Cerebellar nuclear complex (tissue), 1 donor: Measurements from ENCODE around the gene KCNJ16.

Experiments
- DNase-seq, 2 experiments: peaks; one replicate each; lab custom pipeline; 2025; lab: John Stamatoyannopoulos, UW

Gene KCNJ16

DNA sequence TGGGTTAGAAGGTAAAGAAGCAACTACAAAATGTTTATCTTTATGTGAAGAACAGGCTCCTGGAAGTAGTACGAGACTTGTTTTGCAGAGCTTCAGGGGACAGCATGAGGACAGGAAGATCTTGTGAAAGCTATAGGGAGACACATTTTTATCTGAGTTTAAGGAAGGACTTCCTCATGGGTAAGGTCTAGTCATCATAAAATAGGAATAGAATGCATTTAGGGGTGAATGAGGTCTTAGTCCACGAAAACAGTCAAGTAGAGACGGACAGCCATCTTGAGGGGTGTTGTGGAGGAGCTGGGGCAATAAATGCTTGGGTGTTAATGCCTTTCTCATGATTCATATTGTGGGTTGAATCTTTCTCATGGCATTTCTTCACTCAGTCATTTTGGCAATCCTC is 24.3 kb downstream of the KCNJ16 start:
- no peak for DNase-seq

DNA sequence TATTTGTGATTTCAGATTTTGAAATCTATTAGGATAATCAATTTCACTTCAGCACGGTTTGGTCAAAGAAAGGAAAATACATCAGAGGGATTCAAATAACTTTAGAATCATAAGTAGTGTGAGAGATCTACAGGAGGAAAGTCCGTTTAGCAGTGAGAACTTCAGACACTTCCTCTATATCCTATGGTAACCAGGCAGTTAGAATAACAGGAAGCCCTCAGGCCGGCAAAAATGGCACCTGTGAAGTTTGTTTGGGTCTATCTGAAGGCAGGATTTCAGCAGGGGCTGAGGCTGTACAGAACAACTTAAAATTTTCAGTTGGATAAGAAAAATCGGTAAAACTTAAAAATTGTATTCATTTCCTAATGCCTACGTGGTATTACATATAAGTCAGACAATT is 24.9 kb downstream of the KCNJ16 start:
- DNase-seq = no peak

DNA sequence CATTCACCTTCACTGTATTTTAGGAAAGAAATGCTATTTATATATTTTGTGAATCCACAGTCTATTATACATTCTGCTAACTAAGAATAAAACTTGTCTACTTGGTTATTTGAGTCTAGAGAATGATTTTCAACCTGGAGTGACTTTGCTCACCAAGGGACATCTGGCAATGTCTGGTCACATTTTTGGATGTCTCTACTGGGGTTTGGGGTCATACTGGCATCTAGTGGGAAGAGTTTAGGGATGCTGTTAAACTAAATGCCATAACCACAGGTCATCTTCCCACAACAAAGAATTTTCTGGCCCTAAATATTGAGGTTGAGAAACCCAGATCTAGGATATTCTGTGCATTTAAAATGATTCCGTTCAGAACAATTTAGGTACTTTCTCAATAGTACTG is 26.0 kb downstream of the KCNJ16 start:
- DNase-seq = no peak

DNA sequence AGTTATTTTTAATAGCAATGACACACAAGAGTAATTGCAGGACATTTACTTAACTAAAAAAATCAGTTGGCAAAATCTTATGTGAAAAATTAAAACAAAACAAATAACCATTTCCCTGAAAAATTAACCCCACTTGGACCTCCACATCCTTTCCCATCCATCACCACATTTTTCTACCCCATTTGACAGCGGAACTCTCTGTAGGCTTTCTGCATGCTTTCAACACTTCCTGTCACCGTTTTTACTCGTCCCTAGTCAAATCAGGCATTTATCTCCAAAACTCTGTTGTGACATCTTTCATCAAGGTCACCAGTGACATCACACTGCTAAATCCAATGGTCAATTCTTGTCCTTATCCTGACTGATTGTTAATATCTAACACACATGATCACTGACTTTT is 27.5 kb downstream of the KCNJ16 start:
- no peak for DNase-seq

DNA sequence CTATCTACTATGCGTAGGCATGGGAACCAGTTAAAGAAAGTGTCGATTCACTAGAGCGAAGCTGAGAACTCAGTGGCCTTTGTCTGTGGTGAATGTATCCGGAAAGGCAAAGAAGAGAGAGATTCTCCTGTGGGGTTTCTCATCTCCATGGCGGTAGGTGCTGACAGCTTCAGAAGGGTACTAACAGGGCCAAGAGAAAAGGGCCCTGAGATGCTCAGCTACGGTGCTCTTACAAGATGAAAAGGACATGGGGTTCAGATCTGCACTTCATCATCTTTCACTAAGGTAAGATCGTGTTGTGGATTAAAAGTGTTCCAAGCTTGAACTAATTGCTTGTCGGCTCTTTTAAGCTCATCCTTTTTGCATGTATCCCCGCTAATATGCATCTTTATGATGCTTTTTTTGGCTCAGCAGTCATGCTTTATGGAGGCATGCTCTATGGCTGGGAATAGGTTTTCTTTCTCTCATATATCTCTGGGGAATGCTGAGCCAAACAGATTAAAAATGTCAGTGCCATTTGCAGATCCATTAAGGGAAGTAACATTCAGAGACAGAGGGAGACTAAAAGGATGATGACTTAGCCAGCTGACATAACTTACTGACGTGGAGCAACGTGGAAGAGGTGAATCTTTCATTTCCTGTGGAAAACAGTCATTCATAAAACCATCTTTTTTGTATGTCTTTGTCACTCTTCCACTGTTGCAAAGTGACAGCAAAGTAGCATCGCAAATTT is 29.9 kb downstream of the KCNJ16 start:
- DNase-seq = no peak

DNA sequence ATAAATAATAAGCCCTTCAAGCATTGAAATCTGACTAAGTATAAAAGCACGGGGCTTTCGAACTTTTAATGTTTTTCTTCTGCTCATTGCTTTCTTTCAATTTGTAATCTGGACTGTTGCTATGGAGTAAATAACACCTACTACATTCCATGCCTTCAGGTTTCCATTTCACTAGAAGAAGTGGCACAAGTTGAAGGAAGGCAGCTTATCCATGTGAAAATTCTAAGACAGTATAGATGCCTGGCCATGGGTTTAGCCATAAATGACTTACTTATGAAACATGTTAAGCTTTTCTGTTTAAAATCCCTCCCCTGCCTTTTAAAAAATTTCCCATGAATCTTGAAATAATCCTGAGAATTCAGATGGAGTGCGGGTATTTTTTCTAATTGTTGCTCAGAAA is 30.6 kb downstream of the KCNJ16 start:
- DNase-seq = no peak

DNA sequence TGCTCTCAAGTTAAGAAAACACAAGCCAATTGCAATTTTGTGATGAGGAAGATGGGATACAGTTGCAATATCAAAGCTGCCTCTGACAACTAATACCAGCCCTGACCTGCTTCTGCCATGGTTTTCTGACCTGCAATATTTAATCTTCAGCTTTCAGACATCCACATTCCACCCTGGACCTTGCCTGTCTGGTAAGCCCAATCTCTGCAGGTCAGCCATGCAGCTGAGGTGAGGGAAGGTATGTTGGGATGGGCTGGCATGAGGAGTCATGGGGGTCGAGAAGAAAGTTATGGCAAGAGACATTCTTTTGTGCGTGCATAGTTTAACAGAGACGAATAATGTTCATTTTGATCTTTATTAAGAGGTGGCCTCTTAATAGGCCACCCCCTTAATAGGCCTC is 31.5 kb downstream of the KCNJ16 start:
- no peak for DNase-seq

DNA sequence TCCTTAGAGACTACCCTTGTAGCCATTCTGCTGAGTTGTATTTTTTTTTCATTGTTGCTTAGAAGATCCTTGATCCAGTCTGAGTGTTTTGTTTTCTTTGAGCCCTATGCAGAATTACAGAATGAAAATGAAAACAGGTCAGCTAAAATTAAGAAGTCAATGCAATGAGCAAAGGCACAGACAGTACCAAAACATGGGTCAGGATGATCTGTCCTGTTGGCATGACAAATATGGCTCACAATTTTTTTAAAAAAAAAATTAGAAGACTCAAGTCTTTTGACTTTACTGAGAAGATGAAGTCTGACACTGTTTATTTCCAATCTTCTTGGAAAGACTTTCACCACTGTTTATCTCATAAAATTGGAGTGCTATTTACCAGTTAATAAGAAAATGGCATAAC is 32.4 kb downstream of the KCNJ16 start:
- no peak for DNase-seq

DNA sequence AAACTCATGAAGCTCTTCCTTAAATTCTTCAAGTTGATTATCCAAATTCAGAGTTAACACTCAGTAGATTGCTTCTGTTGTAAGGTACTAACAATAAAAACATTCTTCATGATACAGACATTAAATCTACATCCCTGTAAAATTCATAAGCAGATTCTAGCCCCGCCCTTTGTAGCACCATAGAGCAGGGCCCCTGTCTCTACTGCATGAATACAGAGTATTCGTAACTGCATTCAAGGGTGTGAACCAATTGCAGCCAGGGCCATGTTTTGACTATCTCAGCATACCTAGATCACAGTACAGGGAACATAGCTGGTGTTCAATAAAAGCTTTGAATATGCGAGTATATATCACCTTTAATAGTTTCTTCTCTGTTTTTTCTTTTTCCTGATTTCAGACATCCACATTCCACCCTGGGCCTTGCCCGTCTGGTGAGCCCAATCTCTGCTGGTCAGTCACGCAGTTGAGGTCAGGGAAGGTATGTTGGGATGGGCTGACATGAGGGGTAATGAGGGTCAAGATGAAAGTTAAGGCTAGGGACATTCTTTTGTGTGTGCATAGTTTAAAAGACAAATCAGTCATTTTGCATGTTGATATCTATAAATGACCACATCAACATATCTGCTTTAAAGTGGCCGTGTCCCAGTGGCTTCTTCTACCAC is 33.0 kb downstream of the KCNJ16 start:
- DNase-seq = no peak

DNA sequence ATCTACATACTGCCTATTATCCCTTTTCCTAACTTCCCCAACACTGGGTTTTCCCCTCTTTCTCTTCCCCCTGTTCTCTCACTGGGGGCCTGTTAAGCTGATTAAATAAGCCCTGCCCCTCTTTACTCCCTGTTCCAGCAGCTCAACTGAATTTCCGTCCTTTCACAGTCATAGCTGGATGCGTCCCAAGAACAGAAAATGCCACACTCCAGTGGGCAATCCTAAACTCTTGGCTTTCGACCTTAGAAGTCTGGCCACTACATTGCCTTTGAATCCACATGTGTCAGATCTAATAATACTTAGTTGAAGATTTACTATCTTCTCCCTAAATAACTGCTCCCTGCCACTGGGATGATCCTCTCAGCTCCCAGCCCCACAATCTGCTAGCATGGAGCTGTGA is 34.5 kb downstream of the KCNJ16 start:
- no peak for DNase-seq

DNA sequence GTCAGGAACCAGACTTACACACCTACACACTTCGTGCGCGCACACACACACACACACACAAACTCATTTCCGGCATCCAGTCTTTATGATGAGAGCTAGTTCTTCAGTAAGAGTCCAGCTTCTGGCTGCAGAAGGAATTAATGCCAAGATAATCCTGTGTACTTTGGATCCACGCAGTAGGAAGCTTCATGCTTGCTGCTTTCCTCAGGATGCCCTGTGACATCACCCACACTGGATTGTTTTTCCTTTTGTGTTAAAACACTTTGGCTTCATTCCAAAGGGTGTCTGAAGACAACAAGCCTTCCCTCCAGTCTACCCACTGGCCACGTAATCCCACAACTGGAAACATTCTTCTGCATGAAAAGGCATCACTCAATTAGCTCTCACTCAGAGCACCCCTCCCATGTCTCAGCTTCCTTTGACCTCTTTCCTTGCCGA is 35.4 kb downstream of the KCNJ16 start:
- DNase-seq = no peak

DNA sequence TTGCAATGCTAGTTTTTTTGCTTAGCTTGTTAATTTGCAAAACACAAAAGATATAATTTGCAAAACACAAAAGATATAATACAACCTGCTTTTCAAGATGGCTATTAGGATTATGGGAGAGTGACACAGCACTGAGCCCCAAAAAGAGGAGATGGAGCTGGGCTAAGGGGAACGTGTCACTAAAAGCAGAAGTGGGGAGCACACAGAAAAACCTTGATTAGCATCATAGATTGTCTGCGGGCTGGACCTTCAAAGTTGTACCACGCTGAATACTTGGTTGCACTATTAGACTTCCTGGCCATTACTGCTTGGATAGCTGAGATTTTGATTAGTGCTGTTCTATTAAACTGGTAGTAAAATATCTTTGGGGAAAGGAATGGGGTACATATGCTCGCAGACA is 36.2 kb downstream of the KCNJ16 start:
- no peak for DNase-seq

DNA sequence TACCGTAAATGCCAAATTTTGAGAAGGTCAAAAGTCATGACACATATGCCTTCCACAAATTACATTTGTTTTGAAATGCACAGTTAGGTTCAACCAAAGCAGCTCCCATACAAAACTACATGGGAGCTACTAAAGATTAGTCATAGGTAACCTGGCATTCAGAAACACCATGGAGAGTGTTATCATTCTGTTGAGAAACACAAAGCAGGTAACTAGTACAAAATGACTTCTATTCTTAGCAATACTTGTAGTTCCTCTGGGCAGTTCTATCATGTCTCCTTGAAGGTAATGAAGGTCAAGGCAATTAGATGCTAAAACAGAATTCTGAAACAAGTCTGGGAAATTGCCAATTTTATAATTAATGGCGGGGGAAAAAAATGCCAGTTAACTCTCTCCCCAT is 39.4 kb downstream of the KCNJ16 start:
- no peak for DNase-seq

DNA sequence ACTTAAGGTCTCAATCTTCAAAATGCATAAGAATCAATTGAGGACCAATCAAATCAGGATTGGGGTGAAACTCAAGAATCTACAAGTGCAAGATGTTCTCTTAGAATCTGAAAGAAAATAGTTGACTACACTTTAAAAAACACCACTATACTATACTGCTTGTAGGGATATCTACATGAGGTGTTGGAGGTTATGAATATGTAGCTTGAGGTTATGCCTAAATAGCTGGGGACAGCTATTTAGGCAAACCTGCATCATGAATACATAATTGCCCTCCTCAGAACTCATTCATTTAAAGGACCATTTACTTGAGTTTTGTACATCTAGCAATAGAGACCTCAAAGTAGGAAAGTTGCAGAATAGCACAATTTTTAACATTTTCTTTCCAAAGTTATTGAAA is 40.1 kb downstream of the KCNJ16 start:
- DNase-seq = no peak

DNA sequence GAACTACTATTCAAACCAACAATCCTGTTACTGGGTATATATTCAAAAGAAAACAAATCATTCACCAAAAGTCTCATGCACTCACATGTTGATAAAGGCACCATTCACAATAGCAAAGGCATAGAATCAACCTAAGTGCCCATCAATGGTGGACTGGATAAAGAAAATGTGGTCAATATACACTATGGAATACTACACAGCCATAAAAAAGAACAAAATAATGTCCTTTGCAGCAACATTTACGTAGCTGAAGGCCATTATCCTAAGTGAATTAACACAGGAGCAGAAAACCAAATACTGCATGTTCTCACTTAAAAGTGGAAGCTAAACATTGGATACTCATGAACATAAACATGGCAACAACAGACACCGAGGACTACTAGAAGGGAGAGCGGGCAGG is 41.9 kb downstream of the KCNJ16 start:
- DNase-seq = no peak

DNA sequence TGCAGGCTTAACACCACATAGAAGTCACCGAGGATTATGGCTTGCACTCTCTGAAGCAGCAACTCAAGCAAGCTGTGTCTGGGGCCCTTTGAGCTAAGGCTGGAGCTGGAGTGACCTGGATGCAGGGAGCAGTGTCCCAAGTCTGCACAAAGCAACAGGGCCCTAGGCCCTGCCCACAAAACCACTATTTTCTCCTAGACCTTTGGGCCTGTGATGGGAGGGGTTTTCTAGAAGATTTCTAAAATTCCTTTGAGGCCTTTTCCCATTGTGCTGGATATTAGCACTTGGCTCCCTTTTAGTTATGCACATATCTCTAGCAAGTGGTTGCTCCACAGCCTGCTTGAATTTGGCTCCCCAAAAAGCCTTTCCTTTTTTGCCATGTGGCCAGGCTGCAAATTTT is 44.5 kb downstream of the KCNJ16 start:
- no peak for DNase-seq

DNA sequence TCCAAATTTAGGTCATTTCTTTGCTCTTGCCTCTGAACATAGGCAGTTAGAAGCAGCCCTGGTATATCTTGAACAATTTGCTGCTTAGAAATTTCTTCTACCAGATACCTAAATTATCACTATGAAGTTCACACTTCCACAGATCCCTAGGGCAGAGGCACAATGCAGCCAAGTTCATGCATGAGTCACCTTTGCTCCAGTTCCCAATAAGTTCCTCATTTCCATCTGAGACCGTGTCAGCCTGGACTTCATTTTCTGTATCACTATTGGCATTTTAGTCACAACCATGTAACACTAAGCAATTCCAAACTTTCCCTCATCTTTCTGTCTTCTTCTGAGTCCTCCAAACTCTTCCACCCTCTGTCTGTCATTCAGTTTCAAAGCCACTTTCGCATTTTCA is 45.0 kb downstream of the KCNJ16 start:
- no peak for DNase-seq

DNA sequence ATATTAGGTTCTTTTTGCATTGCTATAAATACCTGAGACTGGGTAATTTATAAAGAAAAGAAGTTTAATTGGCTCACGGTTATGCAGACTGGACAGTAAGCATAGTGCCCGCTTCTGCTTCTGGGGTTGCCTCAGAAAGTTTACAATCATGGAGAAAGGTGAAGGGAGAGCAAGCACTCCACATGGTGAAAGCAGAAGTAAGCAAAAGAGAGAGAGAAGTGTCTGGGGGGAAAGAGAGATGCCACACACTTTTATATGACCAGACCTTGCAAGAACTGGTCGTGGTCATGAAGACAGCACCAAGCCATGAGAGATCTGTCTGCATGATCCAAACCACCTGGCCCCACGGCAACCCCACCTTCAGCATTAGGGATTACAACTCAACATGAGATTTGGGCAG is 45.4 kb downstream of the KCNJ16 start:
- DNase-seq = no peak

DNA sequence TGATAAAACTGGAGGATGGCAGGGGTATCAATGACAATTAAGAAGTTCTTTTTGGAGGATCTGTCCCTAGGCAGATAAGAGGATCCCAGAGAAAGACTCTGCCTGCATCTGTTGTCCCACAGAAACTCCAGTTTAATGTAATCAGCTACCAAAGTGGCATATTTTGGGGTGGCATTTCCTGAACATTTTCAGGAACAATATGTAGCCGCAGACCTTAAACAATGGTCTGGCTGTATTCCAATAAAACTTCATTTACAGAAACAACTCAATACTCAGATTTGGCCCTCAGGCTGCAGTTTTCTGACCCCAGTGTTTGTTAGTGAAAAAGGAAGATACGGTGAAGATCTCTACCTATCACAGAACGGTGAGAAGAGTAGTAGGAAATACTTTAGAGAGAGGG is 46.1 kb downstream of the KCNJ16 start:
- DNase-seq = no peak

DNA sequence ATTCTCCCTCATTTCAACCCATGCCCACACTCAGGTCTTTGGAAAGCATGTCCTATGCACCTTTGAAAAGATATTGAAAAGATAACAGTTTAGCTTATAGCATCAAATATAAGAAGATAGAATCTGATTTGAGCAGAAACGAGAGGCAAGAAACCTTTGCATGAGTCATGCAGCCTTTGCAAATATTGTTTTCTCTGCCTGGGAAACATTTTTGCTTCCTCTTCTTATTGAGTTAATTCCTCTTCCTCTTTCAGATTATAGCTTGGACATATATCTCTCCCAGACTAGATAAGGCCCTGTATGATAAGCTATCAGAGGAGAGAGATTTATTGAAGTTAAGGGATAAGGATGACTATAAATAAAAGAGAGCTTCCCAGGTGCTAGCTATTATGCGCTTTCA is 48.2 kb downstream of the KCNJ16 start:
- DNase-seq = no peak

DNA sequence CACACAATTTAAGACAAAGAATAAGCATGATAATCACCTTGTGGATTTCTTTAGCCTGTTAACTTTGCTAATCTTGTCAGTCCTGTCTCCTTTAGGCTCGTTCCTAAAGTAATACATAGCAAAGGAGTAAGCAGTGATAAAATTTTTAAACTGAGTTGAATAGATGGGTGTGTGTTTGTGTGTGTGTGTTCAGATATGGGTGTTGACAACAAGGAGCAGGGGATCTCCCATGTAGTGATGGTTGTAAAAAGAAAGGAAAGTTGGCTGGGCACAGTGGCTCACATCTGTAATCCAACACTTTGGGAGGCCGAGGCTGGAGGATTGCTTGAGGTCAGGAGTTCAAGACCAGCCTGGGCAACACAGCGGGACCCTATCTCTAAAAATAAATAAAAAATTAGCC is 49.7 kb downstream of the KCNJ16 start:
- DNase-seq = no peak

DNA sequence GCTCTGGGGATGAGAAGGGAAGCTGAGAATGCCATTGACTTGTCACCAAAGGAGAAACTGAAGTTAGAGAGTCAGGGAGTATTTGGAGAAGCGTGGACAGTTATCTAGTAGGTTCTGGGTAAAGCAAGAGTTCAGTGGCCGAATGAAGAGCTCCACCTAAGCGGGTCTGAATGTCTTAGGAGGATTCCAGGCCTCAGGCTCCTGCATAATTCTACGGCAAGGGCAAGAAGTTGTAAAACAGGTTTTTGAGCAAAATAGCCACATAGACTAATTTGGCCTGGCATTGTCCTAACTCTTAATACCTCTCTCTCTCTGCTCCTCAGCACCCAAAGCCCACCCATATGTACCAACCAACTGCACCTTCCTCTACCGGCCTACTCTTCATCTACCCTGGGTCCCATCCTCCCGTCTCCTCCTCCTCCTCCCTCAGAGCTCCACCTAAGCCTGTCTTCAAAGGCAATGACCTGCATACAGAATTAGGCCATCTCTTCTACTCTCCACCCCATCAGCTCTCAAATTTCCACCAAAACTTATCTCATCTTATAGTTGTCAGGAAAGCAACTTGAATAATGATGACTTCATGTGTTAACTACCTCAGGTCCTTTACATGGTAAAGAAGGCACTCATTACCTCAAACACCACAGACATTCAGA is 52.3 kb downstream of the KCNJ16 start:
- DNase-seq = no peak

DNA sequence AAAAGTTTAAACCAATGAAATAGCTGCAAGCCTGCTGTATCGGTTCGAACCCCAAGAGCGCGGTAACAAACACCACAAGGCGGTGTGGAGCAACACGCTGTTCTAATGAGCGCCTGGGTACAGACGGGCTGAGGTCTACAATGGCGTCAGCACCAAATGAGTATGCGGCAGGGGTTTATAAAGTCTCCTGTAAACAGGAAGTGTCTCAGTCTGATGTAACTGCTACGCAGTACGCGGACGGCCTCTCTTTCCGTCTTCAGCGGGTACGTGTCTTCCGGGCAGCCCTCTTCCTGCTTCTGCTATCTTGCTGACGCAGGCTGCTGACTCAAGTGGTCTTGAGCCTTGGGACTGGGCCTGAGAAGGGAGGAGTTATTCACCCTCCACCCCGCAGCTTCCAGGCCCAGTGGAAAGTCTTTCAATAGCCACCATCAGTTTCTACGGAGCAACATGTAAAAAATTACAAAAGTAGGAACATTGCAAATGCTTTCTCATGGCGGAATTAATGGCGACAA is 53.8 kb downstream of the KCNJ16 start:
- no peak for DNase-seq
